SK-N-SH treated with all-trans-retinoic acid at 6 μM for 48 hours (cell line): Measurements from ENCODE around the gene SEL1L2.
A peak's percentile ranks its signal among the peaks of the same experiment; 100 is the strongest.
"Not testable (repeated sequence)": the region's sequence is repeated elsewhere in the genome, so short reads cannot be mapped to it uniquely, and the experiment has no call there.

ENCODE experiments used
- ATAC-seq: fragments of 200-7000 bp; cut with Tn5 transposase; 3 replicates; pipeline ENCODE4 v1.9.1; 2020; ENCODE audit warnings: mild to moderate bottlenecking, moderate library complexity
- ARNTL ChIP-seq: fragments of 450-650 bp; formaldehyde crosslinking; IDR thresholded peaks from 2 replicates; pipeline ENCODE4 v1.5.0; 2020; ENCODE audit warnings: low read depth, mild to moderate bottlenecking, moderate library complexity, borderline replicate concordance
- CSDC2 ChIP-seq: fragments of 250-450 bp; sonication (Bioruptor Pico); IDR thresholded peaks from 2 replicates; pipeline ENCODE4 v1.5.0; 2020; ENCODE audit warnings: mild to moderate bottlenecking, moderate library complexity
- ESRRG ChIP-seq: fragments of 250-450 bp; sonication (Bioruptor Pico); IDR thresholded peaks from 2 replicates; pipeline ENCODE4 v1.6.1; 2021; ENCODE audit warnings: mild to moderate bottlenecking
- GLIS3 ChIP-seq: fragments of 250-450 bp; sonication (Bioruptor Pico); IDR thresholded peaks from 2 replicates; pipeline ENCODE4 v1.5.0; 2020; ENCODE audit warnings: mild to moderate bottlenecking, moderate library complexity
- OSR1 ChIP-seq: fragments of 250-450 bp; sonication (Bioruptor Pico); IDR thresholded peaks from 2 replicates; pipeline ENCODE4 v1.8.0; 2022; ENCODE audit warnings: moderate library complexity, mild to moderate bottlenecking, inconsistent platforms
- PATZ1 ChIP-seq: fragments of 250-450 bp; sonication (Bioruptor Pico); IDR thresholded peaks from 2 replicates; pipeline ENCODE4 v1.8.0; 2020; ENCODE audit warnings: mild to moderate bottlenecking, moderate library complexity, borderline replicate concordance
- POU6F1 ChIP-seq: fragments of 250-450 bp; sonication (Bioruptor Pico); IDR thresholded peaks from 2 replicates; pipeline ENCODE4 v1.8.0; 2021; ENCODE audit warnings: low read depth, mild to moderate bottlenecking, moderate library complexity, borderline replicate concordance
- PPARA ChIP-seq: fragments of 250-450 bp; sonication (Bioruptor Pico); IDR thresholded peaks from 2 replicates; pipeline ENCODE4 v1.5.0; 2020; ENCODE audit warnings: mild to moderate bottlenecking, borderline replicate concordance
- RARB ChIP-seq: fragments of 250-450 bp; sonication (Bioruptor Pico); IDR thresholded peaks from 2 replicates; pipeline ENCODE4 v1.8.0; 2021; ENCODE audit warnings: mild to moderate bottlenecking, moderate library complexity
- SNAI2 ChIP-seq: fragments of 250-450 bp; sonication (Bioruptor Pico); IDR thresholded peaks from 2 replicates; pipeline ENCODE4 v1.5.0; 2020; ENCODE audit warnings: mild to moderate bottlenecking, moderate library complexity
- TCF4 ChIP-seq: fragments of 250-450 bp; sonication (Bioruptor Pico); IDR thresholded peaks from 2 replicates; pipeline ENCODE4 v1.8.0; 2021; ENCODE audit warnings: mild to moderate bottlenecking, moderate library complexity, borderline replicate concordance
- TOX ChIP-seq: fragments of 250-450 bp; sonication (Bioruptor Pico); IDR thresholded peaks from 2 replicates; pipeline ENCODE4 v1.8.0; 2021; ENCODE audit warnings: mild to moderate bottlenecking, moderate library complexity, borderline replicate concordance
- ZFP3 ChIP-seq: fragments of 250-450 bp; sonication (Bioruptor Pico); IDR thresholded peaks from 2 replicates; pipeline ENCODE4 v1.5.0; 2020; ENCODE audit warnings: mild to moderate bottlenecking, moderate library complexity
- ZFP30 ChIP-seq: fragments of 450-650 bp; formaldehyde crosslinking; IDR thresholded peaks from 2 replicates; pipeline ENCODE4 v1.5.0; 2022; ENCODE audit warnings: mild to moderate bottlenecking, moderate library complexity
- ZNF565 ChIP-seq: fragments of 450-650 bp; formaldehyde crosslinking; conservative IDR thresholded peaks from 2 replicates; pipeline ENCODE4 v1.5.0; 2020; ENCODE audit warnings: low read depth, mild to moderate bottlenecking, moderate library complexity
- ZNF70 ChIP-seq: fragments of 450-650 bp; formaldehyde crosslinking; IDR thresholded peaks from 2 replicates; pipeline ENCODE4 v1.5.0; 2020; ENCODE audit warnings: mild to moderate bottlenecking, moderate library complexity
- ZNF8 ChIP-seq: fragments of 450-650 bp; formaldehyde crosslinking; IDR thresholded peaks from 2 replicates; pipeline ENCODE4 v1.5.0; 2020; ENCODE audit warnings: mild to moderate bottlenecking, moderate library complexity
- TF ChIP-seq, protein P1 (sequence below): fragments of 250-450 bp; sonication (Bioruptor Pico); IDR thresholded peaks from 2 replicates; pipeline ENCODE4 v1.5.0; 2020; ENCODE audit warnings: mild to moderate bottlenecking, moderate library complexity
- TF ChIP-seq, protein P2 (sequence below): fragments of 250-450 bp; sonication (Bioruptor Pico); IDR thresholded peaks from 2 replicates; pipeline ENCODE4 v1.5.1; 2020; ENCODE audit warnings: low read depth, mild to moderate bottlenecking, moderate library complexity

The SEL1L2 gene

DNA sequence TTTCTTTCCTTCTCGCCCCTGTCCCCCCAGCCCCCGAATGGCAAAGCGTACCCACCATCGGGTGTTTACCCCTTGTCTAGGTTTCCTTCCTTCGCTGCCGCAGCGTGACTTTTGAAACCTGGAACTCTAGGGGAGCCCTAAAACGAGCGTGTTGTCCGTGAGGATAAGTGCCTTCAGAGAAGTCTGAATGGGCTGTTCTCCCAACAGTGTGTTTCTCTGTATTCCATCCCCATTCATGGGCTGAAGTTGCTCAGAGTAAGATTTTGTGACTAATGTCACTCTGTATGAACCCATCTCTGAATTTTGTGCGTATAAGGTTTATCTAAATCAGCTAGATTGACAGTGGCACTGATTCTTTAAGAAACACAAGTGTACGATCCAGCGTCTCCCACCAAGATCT lies 5.9 kb upstream of the SEL1L2 start:
- ATAC-seq, result peak; percentile 8
- no peak for TF ChIP-seq POU6F1 (CRISPR knock-in tag)
- no peak for TF ChIP-seq ESRRG
- TF ChIP-seq ZFP30, result no peak
- no peak for TF ChIP-seq GLIS3 (CRISPR knock-in tag)
- no peak for TF ChIP-seq TOX (CRISPR knock-in tag)
- no peak for TF ChIP-seq ZFP3
- no peak for TF ChIP-seq OSR1 (CRISPR knock-in tag)
- no peak for TF ChIP-seq CSDC2 (CRISPR knock-in tag)
- TF ChIP-seq ARNTL, result no peak
- TF ChIP-seq ZNF70 (CRISPR knock-in tag), result no peak
- TF ChIP-seq PPARA, result no peak

DNA sequence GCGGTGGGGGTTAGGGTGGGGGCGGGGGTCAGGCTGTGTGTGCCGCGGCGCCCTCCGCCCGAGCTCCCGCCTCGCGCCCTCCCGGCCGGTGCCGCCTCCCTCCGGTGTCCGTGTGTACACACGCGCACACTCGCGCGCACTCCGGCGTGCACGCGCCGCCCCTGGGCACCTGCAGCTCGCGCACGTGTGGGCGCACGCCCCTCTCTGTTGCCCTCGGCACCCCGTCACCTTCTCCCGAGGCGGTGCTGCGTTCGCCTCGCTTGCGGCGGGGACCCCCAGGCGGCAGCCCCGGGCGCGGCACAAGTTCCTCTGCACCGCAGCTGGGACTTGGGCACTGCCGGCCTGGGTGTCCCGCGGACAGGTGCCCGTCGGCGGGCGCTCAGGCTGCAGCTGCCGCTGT lies 5.4 kb upstream of the SEL1L2 start:
- peak; percentile 48 for ATAC-seq
- no peak for TF ChIP-seq TCF4 (CRISPR knock-in tag)
- TF ChIP-seq CSDC2 (CRISPR knock-in tag), result no peak
- no peak for TF ChIP-seq ZNF70 (CRISPR knock-in tag)
- TF ChIP-seq ZNF565 (CRISPR knock-in tag), result no peak
- no peak for TF ChIP-seq ZNF8 (CRISPR knock-in tag)
- no peak for TF ChIP-seq OSR1 (CRISPR knock-in tag)
- TF ChIP-seq ESRRG, result no peak

DNA sequence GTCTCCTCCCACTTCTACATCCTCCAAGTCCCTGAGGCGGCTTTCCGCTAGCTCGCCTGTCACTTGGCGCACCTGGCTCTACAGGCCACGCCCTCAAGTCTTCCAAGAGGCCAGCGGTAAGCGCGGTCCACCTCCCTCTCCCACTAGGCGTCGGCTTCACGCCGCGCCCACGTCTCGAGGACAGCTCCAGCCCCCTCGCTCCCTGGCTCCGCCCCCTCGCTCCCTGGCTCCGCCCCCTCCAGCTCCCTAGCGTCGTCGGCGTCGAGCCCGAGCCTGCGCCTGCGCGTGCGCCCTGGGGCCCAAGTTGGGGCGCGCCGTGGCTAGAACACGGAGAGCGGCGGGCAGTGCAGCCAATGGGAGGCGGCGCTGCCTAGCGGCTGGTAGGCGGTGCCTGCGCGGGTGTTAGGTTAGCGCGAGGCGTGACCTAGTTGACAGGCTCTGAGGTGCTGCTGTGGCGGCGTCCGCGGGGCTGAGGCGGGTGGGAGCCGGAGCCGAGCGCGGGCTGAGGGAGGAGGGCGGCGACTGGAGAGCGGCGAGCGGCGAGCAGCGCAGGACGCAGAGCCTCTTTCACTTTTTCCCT lies 4.8 kb upstream of the SEL1L2 start, which contains the start of gene MACROD2:
TSS of gene MACROD2 (plus strand) at position 431 of the 580 bp plus-strand sequence.
- TF ChIP-seq ARNTL, result no peak
- no peak for TF ChIP-seq SNAI2 (CRISPR knock-in tag)

GRCh38 chr20:13991955-13992354 lies 1.5 kb upstream of the SEL1L2 start:
- ATAC-seq, result not testable (repeated sequence)

More for the DNA sequence above, 4.8 kb upstream of the SEL1L2 start, which contains the start of gene MACROD2:
- peak; percentile 99 for ATAC-seq

DNA sequence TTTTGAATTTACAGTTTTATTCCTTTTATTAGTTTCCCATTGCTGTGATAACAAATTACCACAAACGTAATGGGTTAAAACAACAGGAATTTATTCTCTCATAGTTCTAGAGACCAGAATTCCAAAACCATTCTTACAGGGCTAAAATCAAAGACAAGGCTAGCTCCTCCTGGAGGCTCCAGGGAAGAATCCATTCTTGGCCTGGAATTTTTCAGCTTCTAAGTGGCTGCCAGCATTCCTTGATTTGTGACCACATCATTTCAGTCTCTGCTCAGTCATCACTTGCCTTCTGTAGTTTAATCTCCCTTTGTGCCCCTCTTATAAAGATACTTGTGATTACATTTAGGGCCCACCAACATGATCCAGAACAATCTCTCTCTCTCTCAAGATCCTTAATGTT lies 897 bp upstream of the SEL1L2 start:
- TF ChIP-seq OSR1 (CRISPR knock-in tag) (no peak), ZNF565 (CRISPR knock-in tag) (no peak), ESRRG (no peak), POU6F1 (CRISPR knock-in tag) (no peak), PATZ1 (CRISPR knock-in tag) (no peak), SNAI2 (CRISPR knock-in tag) (no peak), ZNF70 (CRISPR knock-in tag) (no peak), TCF4 (CRISPR knock-in tag) (no peak), ZFP30 (no peak), RARB (CRISPR knock-in tag) (no peak), GLIS3 (CRISPR knock-in tag) (no peak)
- TF ChIP-seq, protein P1, sequence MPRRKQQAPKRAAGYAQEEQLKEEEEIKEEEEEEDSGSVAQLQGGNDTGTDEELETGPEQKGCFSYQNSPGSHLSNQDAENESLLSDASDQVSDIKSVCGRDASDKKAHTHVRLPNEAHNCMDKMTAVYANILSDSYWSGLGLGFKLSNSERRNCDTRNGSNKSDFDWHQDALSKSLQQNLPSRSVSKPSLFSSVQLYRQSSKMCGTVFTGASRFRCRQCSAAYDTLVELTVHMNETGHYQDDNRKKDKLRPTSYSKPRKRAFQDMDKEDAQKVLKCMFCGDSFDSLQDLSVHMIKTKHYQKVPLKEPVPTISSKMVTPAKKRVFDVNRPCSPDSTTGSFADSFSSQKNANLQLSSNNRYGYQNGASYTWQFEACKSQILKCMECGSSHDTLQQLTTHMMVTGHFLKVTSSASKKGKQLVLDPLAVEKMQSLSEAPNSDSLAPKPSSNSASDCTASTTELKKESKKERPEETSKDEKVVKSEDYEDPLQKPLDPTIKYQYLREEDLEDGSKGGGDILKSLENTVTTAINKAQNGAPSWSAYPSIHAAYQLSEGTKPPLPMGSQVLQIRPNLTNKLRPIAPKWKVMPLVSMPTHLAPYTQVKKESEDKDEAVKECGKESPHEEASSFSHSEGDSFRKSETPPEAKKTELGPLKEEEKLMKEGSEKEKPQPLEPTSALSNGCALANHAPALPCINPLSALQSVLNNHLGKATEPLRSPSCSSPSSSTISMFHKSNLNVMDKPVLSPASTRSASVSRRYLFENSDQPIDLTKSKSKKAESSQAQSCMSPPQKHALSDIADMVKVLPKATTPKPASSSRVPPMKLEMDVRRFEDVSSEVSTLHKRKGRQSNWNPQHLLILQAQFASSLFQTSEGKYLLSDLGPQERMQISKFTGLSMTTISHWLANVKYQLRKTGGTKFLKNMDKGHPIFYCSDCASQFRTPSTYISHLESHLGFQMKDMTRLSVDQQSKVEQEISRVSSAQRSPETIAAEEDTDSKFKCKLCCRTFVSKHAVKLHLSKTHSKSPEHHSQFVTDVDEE (CRISPR knock-in tag), result no peak
- TF ChIP-seq, protein P2, sequence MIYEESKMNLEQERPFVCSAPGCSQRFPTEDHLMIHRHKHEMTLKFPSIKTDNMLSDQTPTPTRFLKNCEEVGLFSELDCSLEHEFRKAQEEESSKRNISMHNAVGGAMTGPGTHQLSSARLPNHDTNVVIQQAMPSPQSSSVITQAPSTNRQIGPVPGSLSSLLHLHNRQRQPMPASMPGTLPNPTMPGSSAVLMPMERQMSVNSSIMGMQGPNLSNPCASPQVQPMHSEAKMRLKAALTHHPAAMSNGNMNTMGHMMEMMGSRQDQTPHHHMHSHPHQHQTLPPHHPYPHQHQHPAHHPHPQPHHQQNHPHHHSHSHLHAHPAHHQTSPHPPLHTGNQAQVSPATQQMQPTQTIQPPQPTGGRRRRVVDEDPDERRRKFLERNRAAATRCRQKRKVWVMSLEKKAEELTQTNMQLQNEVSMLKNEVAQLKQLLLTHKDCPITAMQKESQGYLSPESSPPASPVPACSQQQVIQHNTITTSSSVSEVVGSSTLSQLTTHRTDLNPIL, result no peak
- TF ChIP-seq, all 23 proteins: peak for 0
- no peak for ATAC-seq
